WERI-Rb-1 (cell line): Measurements from ENCODE around the gene SERPINB3.

Experiments used
- DNase-seq: peaks from one replicate; pipeline ENCODE4 v3.0.0-alpha.2; 2020
- H3K27ac ChIP-seq: fragments of 250-450 bp; sonication (Bioruptor Pico); 2 replicates; pipeline ENCODE4 v1.5.1; 2020; ENCODE audit warnings: mild to moderate bottlenecking, moderate library complexity
- H3K27me3 ChIP-seq: fragments of 250-450 bp; sonication (Bioruptor Pico); 2 replicates; pipeline ENCODE4 v1.5.1; 2021; ENCODE audit warnings: mild to moderate bottlenecking, low read depth, moderate library complexity; ENCODE audit not compliant: insufficient read depth, severe bottlenecking
- H3K36me3 ChIP-seq: fragments of 250-450 bp; sonication (Bioruptor Pico); 2 replicates; pipeline ENCODE4 v1.5.1; 2020; ENCODE audit warnings: mild to moderate bottlenecking, moderate library complexity
- H3K4me3 ChIP-seq: 2 replicates; pipeline ENCODE4 v1.5.1; 2011; ENCODE audit warnings: low read depth, mild to moderate bottlenecking, control low read depth, low read length
- H3K9me3 ChIP-seq: fragments of 250-450 bp; sonication (Bioruptor Pico); 2 replicates; pipeline ENCODE4 v1.5.1; 2021; ENCODE audit warnings: mild to moderate bottlenecking, moderate library complexity; ENCODE audit not compliant: severe bottlenecking
- TF ChIP-seq, protein P1 (sequence below): IDR thresholded peaks from 2 replicates; pipeline ENCODE4 v1.5.1; 2011; ENCODE audit warnings: low read depth, mild to moderate bottlenecking, control low read depth, inconsistent platforms, low read length

SERPINB3 gene

DNA sequence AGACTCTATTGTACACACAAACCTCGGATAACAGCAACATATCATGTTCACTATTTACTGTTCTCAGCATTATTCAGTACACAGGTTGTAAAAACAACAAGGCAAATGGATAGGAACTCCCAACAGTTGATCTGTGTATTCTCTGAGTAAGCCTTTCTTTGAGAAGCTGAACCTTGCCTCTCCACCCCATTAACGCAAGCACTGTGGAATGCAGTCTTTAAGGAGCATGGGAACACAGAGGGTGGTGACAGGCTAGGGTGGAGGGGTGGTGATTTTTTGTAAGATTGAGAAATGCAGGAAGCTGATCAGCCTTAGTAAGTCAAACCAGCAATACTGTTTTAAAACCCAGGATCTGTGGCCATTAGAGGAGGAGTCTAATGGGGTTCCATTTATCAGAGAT is 21.5 kb upstream of the SERPINB3 start:
- no peak overlapping the region for H3K4me3 ChIP-seq
- H3K36me3 ChIP-seq = no peaks in the 10 kb centered on the region
- H3K27me3 ChIP-seq = no peaks in the 10 kb centered on the region
- TF ChIP-seq, protein P1, sequence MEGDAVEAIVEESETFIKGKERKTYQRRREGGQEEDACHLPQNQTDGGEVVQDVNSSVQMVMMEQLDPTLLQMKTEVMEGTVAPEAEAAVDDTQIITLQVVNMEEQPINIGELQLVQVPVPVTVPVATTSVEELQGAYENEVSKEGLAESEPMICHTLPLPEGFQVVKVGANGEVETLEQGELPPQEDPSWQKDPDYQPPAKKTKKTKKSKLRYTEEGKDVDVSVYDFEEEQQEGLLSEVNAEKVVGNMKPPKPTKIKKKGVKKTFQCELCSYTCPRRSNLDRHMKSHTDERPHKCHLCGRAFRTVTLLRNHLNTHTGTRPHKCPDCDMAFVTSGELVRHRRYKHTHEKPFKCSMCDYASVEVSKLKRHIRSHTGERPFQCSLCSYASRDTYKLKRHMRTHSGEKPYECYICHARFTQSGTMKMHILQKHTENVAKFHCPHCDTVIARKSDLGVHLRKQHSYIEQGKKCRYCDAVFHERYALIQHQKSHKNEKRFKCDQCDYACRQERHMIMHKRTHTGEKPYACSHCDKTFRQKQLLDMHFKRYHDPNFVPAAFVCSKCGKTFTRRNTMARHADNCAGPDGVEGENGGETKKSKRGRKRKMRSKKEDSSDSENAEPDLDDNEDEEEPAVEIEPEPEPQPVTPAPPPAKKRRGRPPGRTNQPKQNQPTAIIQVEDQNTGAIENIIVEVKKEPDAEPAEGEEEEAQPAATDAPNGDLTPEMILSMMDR = no peak
- H3K9me3 ChIP-seq = no peaks in the 10 kb centered on the region
- no peak for DNase-seq
- no peak overlapping the region for H3K27ac ChIP-seq

DNA sequence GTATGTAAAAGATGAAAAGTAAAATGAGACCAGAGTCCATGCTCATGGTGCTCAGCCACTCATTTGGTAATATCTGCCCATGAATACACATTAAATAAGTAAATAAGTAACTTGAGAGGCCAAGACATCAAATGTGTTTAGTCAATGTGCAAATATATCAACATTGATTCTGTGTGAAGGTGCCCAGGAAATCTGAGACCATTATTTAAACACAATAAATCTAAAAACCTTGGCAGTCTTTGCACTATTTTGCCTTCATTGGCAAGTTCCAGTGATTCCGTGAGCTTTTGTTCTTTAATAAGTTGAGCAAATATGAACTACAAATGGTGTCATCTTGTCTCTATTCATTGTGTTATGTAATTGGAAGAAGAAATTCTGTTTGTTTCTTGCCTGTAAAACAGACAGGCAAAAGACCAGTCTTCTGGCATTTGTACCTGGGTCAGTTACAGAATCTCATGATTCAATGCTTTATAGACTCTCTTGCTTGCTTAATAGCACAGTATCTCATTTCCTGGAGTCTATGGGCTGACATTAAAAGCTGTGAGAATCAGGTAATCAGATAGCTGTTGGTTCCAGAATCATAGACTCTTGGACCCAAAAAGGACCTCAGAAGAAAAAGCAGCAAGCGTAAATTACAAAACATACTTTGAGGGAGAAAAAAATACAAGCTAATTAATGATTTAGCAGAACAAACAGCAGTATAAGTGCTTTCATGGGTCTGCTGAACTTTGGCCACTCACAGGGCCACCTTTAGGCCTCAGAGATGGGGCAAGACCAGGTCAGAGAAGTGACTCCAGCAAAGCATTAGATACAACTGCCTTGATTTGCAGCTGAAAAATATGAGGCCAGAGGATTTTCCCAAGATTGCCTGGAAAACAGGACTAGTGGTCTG is 20.0 kb upstream of the SERPINB3 start:
- H3K27me3 ChIP-seq = no peaks in the 10 kb centered on the region
- H3K27ac ChIP-seq = no peak overlapping the region
- no peaks in the 10 kb centered on the region for H3K9me3 ChIP-seq
- TF ChIP-seq, protein P1 = no peak
- no peak for DNase-seq
- no peak overlapping the region for H3K4me3 ChIP-seq
- H3K36me3 ChIP-seq = no peaks in the 10 kb centered on the region

DNA sequence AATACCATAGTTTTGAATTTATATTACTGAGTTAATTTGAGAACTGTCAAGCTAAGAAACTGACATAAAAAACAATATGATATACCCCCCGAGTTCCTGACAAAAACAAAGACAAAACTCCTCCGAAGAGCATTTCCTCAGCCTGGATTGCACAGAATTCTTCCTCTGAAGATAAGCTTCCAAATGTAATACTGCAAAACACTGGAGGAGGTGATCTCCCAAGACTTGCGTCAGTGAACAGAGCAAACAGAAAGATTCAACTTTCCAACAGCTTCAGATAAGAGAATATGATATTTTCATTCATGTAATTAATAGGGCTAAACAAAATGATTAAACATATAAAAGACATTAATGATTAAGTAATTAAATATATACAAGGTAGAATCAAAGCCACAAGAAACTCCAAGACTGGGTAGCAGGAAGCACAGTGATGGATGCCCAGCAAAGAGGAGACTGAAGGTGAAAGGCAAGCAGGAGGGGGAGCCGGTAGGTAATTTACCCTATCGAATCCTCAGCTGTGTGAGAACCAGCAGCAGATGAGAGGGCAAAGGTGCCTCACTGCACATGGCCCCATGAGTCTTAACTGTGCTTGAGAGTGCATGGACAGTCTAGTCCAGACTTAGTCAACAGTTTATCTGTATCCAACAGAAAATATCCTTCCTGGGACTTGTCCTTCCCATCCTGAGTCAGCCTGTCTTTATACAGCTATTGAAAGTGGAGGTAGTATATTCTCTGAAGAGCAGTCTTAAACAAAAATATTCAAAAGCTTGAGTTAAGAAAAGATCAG is 18.3 kb upstream of the SERPINB3 start:
- DNase-seq = no peak
- TF ChIP-seq, protein P1 = no peak
- no peak overlapping the region for H3K27ac ChIP-seq

DNA sequence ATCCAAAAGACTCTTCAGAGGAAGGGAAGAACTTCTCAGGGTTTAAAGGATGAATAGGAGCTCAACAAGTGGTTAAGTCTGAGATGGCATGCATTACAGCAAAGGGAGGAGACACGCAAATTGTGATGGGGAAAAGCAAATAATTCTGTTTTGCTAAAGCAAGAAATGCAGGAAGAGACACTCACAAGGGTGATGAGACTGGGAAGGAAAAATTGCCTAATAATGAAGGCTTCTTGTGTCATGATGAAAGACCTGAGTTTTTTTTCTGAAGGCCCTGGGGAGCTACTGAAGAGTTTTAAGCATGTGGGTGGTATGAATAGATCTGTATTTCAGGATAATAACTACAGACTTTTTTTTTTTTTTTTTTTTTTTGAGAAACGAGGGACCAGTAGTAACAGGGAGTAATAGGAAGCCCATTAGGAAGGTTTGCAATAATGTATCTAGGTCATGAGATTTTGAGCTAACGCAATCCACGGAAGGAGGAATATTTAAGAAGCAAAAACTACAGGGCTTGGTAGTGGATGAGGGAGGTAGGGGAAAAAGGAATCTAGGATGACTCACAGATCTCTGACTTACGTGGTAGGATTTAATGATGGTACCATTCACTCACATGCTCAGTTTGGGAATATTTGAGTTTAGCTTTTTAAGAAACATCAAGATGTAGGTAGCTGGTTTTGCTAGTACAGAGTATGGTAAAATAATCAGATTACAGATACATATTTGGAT is 16.0 kb upstream of the SERPINB3 start:
- H3K36me3 ChIP-seq = no peaks in the 10 kb centered on the region
- TF ChIP-seq, protein P1 = no peak
- no peaks in the 10 kb centered on the region for H3K27me3 ChIP-seq
- no peaks in the 10 kb centered on the region for H3K9me3 ChIP-seq
- no peak for DNase-seq
- H3K4me3 ChIP-seq = no peak overlapping the region
- H3K27ac ChIP-seq = no peak overlapping the region

More for the DNA sequence above, 18.3 kb upstream of the SERPINB3 start:
- Histone ChIP-seq H3K9me3 (no peaks in the 10 kb centered on the region), H3K4me3 (no peak overlapping the region), H3K36me3 (no peaks in the 10 kb centered on the region), H3K27me3 (no peaks in the 10 kb centered on the region)

DNA sequence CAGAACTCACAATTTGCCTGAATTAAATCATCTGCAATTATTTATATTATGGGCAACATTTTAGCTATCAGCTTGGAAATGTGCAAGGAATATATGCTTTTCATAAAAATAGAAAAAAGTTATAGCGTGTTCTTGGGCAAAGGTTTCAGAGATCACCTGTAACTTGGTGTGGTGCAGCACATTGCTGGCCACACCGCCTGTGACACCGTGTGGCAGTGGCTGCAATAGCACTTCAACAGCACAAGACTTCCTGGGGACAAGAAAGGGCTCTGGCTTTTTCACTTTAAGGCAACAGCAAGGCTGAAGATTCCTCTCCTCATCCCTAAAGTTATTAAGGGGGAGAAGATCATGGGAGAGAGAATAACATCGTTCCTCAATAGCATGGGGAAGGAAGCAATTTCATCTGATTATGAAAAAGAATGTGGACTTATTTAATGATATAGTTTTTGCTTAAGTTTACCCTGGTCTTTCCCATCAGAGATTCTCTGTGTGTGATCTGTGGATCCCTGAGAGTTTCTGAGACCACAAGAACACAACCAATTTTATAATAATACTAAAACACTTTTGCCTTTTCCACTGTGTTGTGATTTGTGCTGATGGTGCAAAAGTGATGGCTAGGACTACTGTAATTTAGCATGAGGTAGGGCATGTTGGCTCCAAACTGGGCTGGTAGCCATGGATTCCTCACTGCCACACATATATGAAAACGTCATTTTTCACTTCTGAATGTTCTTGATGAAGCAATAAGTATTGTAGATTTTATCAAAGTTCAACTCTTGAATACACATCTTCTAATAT is 15.0 kb upstream of the SERPINB3 start:
- H3K9me3 ChIP-seq = no peaks in the 10 kb centered on the region
- no peak overlapping the region for H3K4me3 ChIP-seq
- peak; percentile 62 for DNase-seq
- no peaks in the 10 kb centered on the region for H3K36me3 ChIP-seq
- H3K27ac ChIP-seq = no peak overlapping the region
- TF ChIP-seq, protein P1 = peak; percentile 85
- H3K27me3 ChIP-seq = no peaks in the 10 kb centered on the region
